ENCODE measurements around the gene SEMA4A.
"Not testable (repeated sequence)": the region's sequence is repeated elsewhere in the genome, so short reads cannot be mapped to it uniquely, and the experiment has no call there.

The SEMA4A gene

GRCh38 chr1:156153362-156153761 lies at the start of gene SEMA4A:
Gene SEMA4A, plus strand, starts transcription at chr1:156153585. Its CDS starts 994 bp downstream, at chr1:156154579.
- DNase-seq: no peak

- no peak for DNase-seq
Observed at GRCh38 chr1:156104065-156104810, 49.1 kb upstream of the SEMA4A start.

GRCh38 chr1:156104861-156105832 lies 48.2 kb upstream of the SEMA4A start:
- no peak for DNase-seq

GRCh38 chr1:156106624-156107488 lies 46.5 kb upstream of the SEMA4A start:
- peak; percentile 55 for DNase-seq

- no peak for DNase-seq
Observed at GRCh38 chr1:156108057-156108456, 45.3 kb upstream of the SEMA4A start.

GRCh38 chr1:156108664-156109241 lies 44.6 kb upstream of the SEMA4A start:
- no peak for DNase-seq

- no peak for DNase-seq
Observed at GRCh38 chr1:156110252-156110651, 43.1 kb upstream of the SEMA4A start.

- DNase-seq: no peak
Observed at GRCh38 chr1:156111355-156111962, 41.9 kb upstream of the SEMA4A start.

- DNase-seq: no peak
Observed at GRCh38 chr1:156112276-156113137, 40.9 kb upstream of the SEMA4A start.

- DNase-seq: no peak
Observed at GRCh38 chr1:156113282-156113950, 40.0 kb upstream of the SEMA4A start.

GRCh38 chr1:156114101-156114918 lies 39.1 kb upstream of the SEMA4A start, which contains the start of gene LMNA:
Gene LMNA, plus strand, starts transcription at chr1:156114711. Its CDS starts 208 bp downstream, at chr1:156114919.
- no peak for DNase-seq

GRCh38 chr1:156114919-156115513 lies 38.4 kb upstream of the SEMA4A start:
- DNase-seq: peak; percentile 81

GRCh38 chr1:156115514-156116374 lies 37.6 kb upstream of the SEMA4A start:
- DNase-seq: no peak

GRCh38 chr1:156116731-156117130 lies 36.7 kb upstream of the SEMA4A start:
- not testable (repeated sequence) for DNase-seq

GRCh38 chr1:156117414-156118176 lies 35.8 kb upstream of the SEMA4A start:
- no peak for DNase-seq

- DNase-seq: no peak
Observed at GRCh38 chr1:156118177-156118868, 35.1 kb upstream of the SEMA4A start.

Measured in retina (tissue), 1 donor.